GM12878 (cell line): ENCODE data around the gene DLX5. TPM values are rescaled to one million over a fixed set of nuclear protein-coding genes. Genes with fewer than 3 reads are reported as not detected.

ENCODE experiments used
- ATAC-seq: fragments of 200-7000 bp; cut with Tn5 transposase; 3 replicates; pipeline ENCODE4 v1.9.1; 2020; ENCODE audit warnings: mild to moderate bottlenecking, moderate library complexity
- BruUV-seq: library from RNA; stranded (reverse); fragments of 400-500 nt; replicated peaks from 2 replicates; lab custom pipeline; 2021; lab: Mats Ljungman, UMichigan
- CTCF ChIA-PET: fragments of 300-600 bp; sonication (Branson Sonifier 250); formaldehyde crosslinking; extraction: SDS; loops from one replicate; lab custom pipeline; 2021; ENCODE audit warnings: inconsistent platforms; lab: Yijun Ruan, JAX
- POLR2A ChIA-PET: fragments of 350-600 bp; formaldehyde crosslinking; extraction: SDS; loops from one replicate; lab custom pipeline; 2021; ENCODE audit warnings: inconsistent platforms; lab: Charles Lee
- RAD21 ChIA-PET: fragments of 300-600 bp; sonication (Branson Sonifier 250); formaldehyde crosslinking; loops from one replicate; lab custom pipeline; 2023; ENCODE audit warnings: antibody characterized with exemption; ENCODE audit not compliant: unreplicated experiment; lab: Charles Lee
- SMC1A ChIA-PET: fragments of 300-600 bp; sonication (Branson Sonifier 250); formaldehyde crosslinking; loops from one replicate; lab custom pipeline; 2023; ENCODE audit not compliant: unreplicated experiment, uncharacterized antibody; lab: Charles Lee
- DNase-seq: peaks from one replicate; pipeline ENCODE4 v3.0.0-alpha.2; 2011; ENCODE audit warnings: low read depth, low spot score
- FAIRE-seq: peaks from 3 replicates; lab custom pipeline; 2011; peaks lifted over from hg19 to GRCh38; lab: Jason Lieb, UNC
- H2AFZ ChIP-seq: 2 replicates; pipeline ENCODE4 v1.6.0; 2011; ENCODE audit warnings: low read depth, low read length, control low read depth; ENCODE audit not compliant: control insufficient read depth
- H3K27ac ChIP-seq: 2 replicates; pipeline ENCODE4 v1.5.1; 2011; ENCODE audit warnings: control low read depth; ENCODE audit not compliant: control insufficient read depth, insufficient read depth
- H3K27me3 ChIP-seq, 2 experiments: replicated peaks in 1 of 2; 2 replicates each; pipeline versions ENCODE4 v1.6.0 to v1.6.1; 2011; ENCODE audit warnings: low read length in 1 of 2; ENCODE audit not compliant: control insufficient read depth in 2 of 2, insufficient read depth in 2 of 2
- H3K36me3 ChIP-seq, 2 experiments: 2 replicates each; pipeline ENCODE4 v1.5.1; 2011; ENCODE audit warnings: low read length in 1 of 2; ENCODE audit not compliant: control insufficient read depth in 2 of 2, insufficient read depth in 2 of 2
- H3K4me1 ChIP-seq: 2 replicates; pipeline ENCODE4 v1.6.1; 2011; ENCODE audit warnings: mild to moderate bottlenecking, low read length, moderate library complexity, mixed read lengths; ENCODE audit not compliant: control insufficient read depth, insufficient read depth
- H3K4me2 ChIP-seq: 2 replicates; pipeline ENCODE4 v1.6.0; 2011; ENCODE audit warnings: control low read depth; ENCODE audit not compliant: control insufficient read depth, insufficient read depth
- H3K4me3 ChIP-seq: fragments of 200-600 bp; sonication (generic); 2 replicates; pipeline ENCODE4 v1.5.1; 2016
- H3K79me2 ChIP-seq: 2 replicates; pipeline ENCODE4 v1.6.0; 2011; ENCODE audit warnings: low read length; ENCODE audit not compliant: control insufficient read depth, insufficient read depth
- H3K9ac ChIP-seq: 2 replicates; pipeline ENCODE4 v1.8.0; 2011; ENCODE audit warnings: low read length, control low read depth, mixed read lengths; ENCODE audit not compliant: control insufficient read depth, insufficient read depth
- H3K9me3 ChIP-seq: replicated peaks from 3 replicates; pipeline ENCODE4 v1.5.1; 2011; ENCODE audit warnings: mild to moderate bottlenecking, low read length; ENCODE audit not compliant: control insufficient read depth, insufficient read depth
- H4K20me1 ChIP-seq: 2 replicates; pipeline ENCODE4 v1.6.0; 2011; ENCODE audit not compliant: control insufficient read depth, insufficient read depth
- ASH2L ChIP-seq: fragments of 300-600, 200-600 bp; sonication (generic); IDR thresholded peaks from 2 replicates; pipeline ENCODE4 v1.6.1; 2017; ENCODE audit warnings: low read depth, mild to moderate bottlenecking, borderline replicate concordance
- EZH2 ChIP-seq: IDR thresholded peaks from 2 replicates; pipeline ENCODE4 v1.6.1; 2012; ENCODE audit warnings: low read depth, mild to moderate bottlenecking, control low read depth, inconsistent platforms, low read length, borderline replicate concordance; ENCODE audit not compliant: control insufficient read depth
- KDM1A ChIP-seq: fragments of 200-600 bp; sonication (generic); IDR thresholded peaks from 2 replicates; pipeline ENCODE4 v1.6.1; 2016; ENCODE audit warnings: borderline replicate concordance
- KLF5 ChIP-seq: fragments of 450-650 bp; IDR thresholded peaks from 2 replicates; pipeline ENCODE4 v1.6.1; 2014; ENCODE audit warnings: mild to moderate bottlenecking; ENCODE audit not compliant: partially characterized antibody
- NR2C1 ChIP-seq: fragments of 450-650 bp; IDR thresholded peaks from 2 replicates; pipeline ENCODE4 v1.6.1; 2017; ENCODE audit warnings: antibody characterized with exemption, mild to moderate bottlenecking, moderate library complexity
- NR2C2 ChIP-seq: IDR thresholded peaks from 2 replicates; pipeline ENCODE4 v1.6.1; 2011; ENCODE audit warnings: borderline replicate concordance, low read depth; ENCODE audit not compliant: control insufficient read depth, insufficient read length
- RAD51 ChIP-seq: fragments of 450-650 bp; IDR thresholded peaks from 2 replicates; pipeline ENCODE4 v1.6.1; 2016; ENCODE audit warnings: moderate library complexity, mild to moderate bottlenecking, inconsistent platforms
- RCOR1 ChIP-seq: conservative IDR thresholded peaks from 2 replicates; pipeline ENCODE4 v1.6.1; 2012; ENCODE audit warnings: low read depth, low read length, improper control_type of control experiment
- SRF ChIP-seq, 2 experiments: IDR thresholded peaks; 2 replicates each; pipeline ENCODE4 v1.6.1; 2011; ENCODE audit warnings: low read depth in 2 of 2, low read length in 2 of 2, mild to moderate bottlenecking in 1 of 2, moderate library complexity in 1 of 2
- WGBS: methylation state at CpG from one replicate; pipeline ENCODE4 v1.1.6; 2016; ENCODE audit warnings: low lambda C conversion rate; ENCODE audit not compliant: insufficient replicate concordance, insufficient coverage; ENCODE audit errors: missing lambda C conversion rate; 5-methylcytosine and 5-hydroxymethylcytosine counted together
- in situ Hi-C: fragments of 300-500 bp; cut with MboI; formaldehyde crosslinking; loops from 9 replicates; pipeline ENCODE4 v1.14.3; 2018; ENCODE audit warnings: mixed read lengths
- intact Hi-C: fragments of 100-400 bp; cut with micrococcal nuclease; formaldehyde crosslinking; loops from one replicate; pipeline ENCODE4 v1.14.2; 2022; ENCODE audit not compliant: unreplicated experiment
- polyA plus RNA-seq, 11 experiments: library from polyadenylated mRNA; depleted of rRNA in 4 of 11; unstranded in 6 of 11; stranded (reverse) in 5 of 11; fragments of >200 nt; fragmentation: Nextera tagmentation in 4 of 11; fragmentation: Illumina TruSeq in 1 of 11; extraction: Ambion mirVana in 4 of 11; extraction: Trizol in 1 of 11; gene quantifications; 1 replicate in 1 of 11; 2 replicates in 10 of 11; pipeline versions ENCODE4 v1.2.1 to v1.2.3, GENCODE V29; 2011 to 2016; ENCODE audit warnings: inconsistent platforms in 2 of 11, missing spikeins in 2 of 11, low read depth in 1 of 11
- total RNA-seq, 4 experiments: library from RNA; depleted of rRNA in 3 of 4; stranded (reverse); fragments of >200 nt in 3 of 4; fragmentation: Illumina TruSeq in 1 of 4; extraction: Trizol in 1 of 4; gene quantifications; 2 replicates each; pipeline versions ENCODE4 v1.2.1 to v1.2.3, GENCODE V29; 2013 to 2021
- TF ChIP-seq, protein P1 (sequence below): IDR thresholded peaks from 2 replicates; pipeline ENCODE4 v1.6.1; 2011; ENCODE audit warnings: borderline replicate concordance, low read depth, mild to moderate bottlenecking, moderate library complexity, mixed read lengths, low read length; ENCODE audit not compliant: insufficient read depth; ENCODE audit errors: extremely low read length
- TF ChIP-seq, protein P2 (sequence below): IDR thresholded peaks from 2 replicates; pipeline ENCODE4 v1.6.1; 2012; ENCODE audit warnings: improper control_type of control experiment, low read depth, low read length; ENCODE audit not compliant: insufficient replicate concordance
- TF ChIP-seq, protein P3 (sequence below): fragments of 450-650 bp; IDR thresholded peaks from 2 replicates; pipeline ENCODE4 v1.6.1; 2017; ENCODE audit warnings: borderline replicate concordance

DLX5 gene
- total and polyA plus RNA-seq, 10 of the 15 experiments (the other 5 are each of a cell fraction or from before 2014, with no cell fraction given) = not detected

DNA sequence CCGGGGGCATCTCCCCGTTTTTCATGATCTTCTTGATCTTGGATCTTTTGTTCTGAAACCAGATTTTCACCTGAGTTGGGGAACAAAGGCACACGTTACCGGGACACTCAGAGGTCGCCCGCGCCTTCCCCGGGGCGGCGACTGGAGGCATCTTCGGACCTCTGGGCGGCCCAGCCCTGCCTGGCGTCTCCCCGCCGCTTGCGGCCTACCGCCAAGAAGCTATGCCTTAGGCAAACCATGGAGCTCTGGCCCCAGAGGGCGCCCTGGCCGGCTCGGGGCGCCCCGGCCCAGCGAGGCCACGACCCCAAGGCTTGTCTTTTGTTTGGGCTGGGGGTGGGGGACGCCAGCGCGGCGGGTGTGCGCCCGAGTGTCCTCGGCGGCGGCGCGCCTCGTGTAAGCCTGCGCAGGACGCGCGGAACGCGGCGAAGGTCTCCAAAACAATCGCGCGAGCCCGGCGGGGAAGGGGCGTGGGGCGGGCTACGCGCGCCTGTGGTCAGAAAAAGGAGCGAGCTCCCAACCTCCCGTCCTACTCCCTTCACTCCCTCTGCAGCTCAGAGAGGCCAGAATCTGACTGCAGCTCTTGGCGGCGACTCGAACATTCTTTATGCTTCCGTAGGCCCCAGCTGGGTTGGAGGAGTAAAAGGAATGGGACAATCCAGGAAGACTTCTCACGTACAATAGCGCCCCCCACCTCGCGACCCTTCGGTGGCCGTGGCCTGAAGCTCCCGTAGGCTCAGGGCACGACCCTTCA lies 3.5 kb downstream of the DLX5 start (continued):
- no peak for TF ChIP-seq EZH2
- TF ChIP-seq, protein P1, sequence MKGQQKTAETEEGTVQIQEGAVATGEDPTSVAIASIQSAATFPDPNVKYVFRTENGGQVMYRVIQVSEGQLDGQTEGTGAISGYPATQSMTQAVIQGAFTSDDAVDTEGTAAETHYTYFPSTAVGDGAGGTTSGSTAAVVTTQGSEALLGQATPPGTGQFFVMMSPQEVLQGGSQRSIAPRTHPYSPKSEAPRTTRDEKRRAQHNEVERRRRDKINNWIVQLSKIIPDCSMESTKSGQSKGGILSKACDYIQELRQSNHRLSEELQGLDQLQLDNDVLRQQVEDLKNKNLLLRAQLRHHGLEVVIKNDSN = no peak
- no peak for TF ChIP-seq RAD51
- TF ChIP-seq SRF (IDR thresholded peaks at IDR 0.05; ENCODE audit: low read depth in 2 of 2, low read length in 2 of 2) = no peak
- no peak for TF ChIP-seq NR2C1

DNA sequence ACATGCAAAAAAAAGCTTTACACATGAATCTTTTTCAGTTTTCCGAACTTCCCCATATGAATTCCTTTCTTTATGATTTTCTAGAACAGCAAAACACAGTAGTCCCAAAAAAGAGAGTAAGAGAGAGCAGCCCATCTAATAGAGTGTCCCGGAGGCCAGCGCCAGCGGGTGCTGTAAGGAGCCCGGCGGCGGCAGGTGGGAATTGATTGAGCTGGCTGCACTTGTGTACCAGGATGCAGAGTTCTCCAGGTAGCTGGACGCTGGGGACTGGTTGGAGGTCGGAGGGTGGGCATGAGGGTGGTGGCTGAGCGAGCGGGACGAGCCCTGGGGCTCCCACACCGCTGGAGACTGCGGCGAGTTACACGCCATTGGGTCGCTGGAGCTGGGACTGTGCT lies 4.0 kb downstream of the DLX5 start:
- peaks cover 28 to 32% of the 10 kb centered on the region in 2 experiments for H3K27me3 ChIP-seq
- 41% methylated on average over 17 of the region's 17 CpGs for WGBS
- in situ Hi-C loops = loop anchor here (10.0 kb wide), 1 partner anchor 606 kb away; no protein-coding TSS in a partner anchor
- no peak overlapping the region for H3K4me2 ChIP-seq
- intact Hi-C loops = no loop called here
- H4K20me1 ChIP-seq = no peaks in the 10 kb centered on the region
- no peak overlapping the region for H3K4me3 ChIP-seq
- ATAC-seq (no peak), DNase-seq (no peak), FAIRE-seq (no peak)
- H3K36me3 ChIP-seq = no peaks in the 10 kb centered on the region
- H3K9ac ChIP-seq = no peak overlapping the region
- ChIA-PET SMC1A (interaction anchor here (0.8 kb wide), 1 partner anchor 89 kb away, joined by 3 read pairs; no protein-coding TSS in a partner anchor), POLR2A (no interaction called here), RAD21 (no interaction called here), CTCF (interaction anchor here (1.2 kb wide), 1 partner anchor 10 kb away, joined by 3 read pairs; no protein-coding TSS in a partner anchor)
- no peaks in the 10 kb centered on the region; the same call in 2 of the 3 replicates for H3K9me3 ChIP-seq
- no peaks in the 10 kb centered on the region for H3K4me1 ChIP-seq
- no peak overlapping the region for H2AFZ ChIP-seq
- H3K27ac ChIP-seq = no peak overlapping the region
- H3K79me2 ChIP-seq = no peaks in the 10 kb centered on the region
- BruUV-seq = no TSS peak
- TF ChIP-seq, protein P2, sequence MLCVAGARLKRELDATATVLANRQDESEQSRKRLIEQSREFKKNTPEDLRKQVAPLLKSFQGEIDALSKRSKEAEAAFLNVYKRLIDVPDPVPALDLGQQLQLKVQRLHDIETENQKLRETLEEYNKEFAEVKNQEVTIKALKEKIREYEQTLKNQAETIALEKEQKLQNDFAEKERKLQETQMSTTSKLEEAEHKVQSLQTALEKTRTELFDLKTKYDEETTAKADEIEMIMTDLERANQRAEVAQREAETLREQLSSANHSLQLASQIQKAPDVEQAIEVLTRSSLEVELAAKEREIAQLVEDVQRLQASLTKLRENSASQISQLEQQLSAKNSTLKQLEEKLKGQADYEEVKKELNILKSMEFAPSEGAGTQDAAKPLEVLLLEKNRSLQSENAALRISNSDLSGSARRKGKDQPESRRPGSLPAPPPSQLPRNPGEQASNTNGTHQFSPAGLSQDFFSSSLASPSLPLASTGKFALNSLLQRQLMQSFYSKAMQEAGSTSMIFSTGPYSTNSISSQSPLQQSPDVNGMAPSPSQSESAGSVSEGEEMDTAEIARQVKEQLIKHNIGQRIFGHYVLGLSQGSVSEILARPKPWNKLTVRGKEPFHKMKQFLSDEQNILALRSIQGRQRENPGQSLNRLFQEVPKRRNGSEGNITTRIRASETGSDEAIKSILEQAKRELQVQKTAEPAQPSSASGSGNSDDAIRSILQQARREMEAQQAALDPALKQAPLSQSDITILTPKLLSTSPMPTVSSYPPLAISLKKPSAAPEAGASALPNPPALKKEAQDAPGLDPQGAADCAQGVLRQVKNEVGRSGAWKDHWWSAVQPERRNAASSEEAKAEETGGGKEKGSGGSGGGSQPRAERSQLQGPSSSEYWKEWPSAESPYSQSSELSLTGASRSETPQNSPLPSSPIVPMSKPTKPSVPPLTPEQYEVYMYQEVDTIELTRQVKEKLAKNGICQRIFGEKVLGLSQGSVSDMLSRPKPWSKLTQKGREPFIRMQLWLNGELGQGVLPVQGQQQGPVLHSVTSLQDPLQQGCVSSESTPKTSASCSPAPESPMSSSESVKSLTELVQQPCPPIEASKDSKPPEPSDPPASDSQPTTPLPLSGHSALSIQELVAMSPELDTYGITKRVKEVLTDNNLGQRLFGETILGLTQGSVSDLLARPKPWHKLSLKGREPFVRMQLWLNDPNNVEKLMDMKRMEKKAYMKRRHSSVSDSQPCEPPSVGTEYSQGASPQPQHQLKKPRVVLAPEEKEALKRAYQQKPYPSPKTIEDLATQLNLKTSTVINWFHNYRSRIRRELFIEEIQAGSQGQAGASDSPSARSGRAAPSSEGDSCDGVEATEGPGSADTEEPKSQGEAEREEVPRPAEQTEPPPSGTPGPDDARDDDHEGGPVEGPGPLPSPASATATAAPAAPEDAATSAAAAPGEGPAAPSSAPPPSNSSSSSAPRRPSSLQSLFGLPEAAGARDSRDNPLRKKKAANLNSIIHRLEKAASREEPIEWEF = no peak
- TF ChIP-seq KLF5 = no peak
- TF ChIP-seq, protein P3, sequence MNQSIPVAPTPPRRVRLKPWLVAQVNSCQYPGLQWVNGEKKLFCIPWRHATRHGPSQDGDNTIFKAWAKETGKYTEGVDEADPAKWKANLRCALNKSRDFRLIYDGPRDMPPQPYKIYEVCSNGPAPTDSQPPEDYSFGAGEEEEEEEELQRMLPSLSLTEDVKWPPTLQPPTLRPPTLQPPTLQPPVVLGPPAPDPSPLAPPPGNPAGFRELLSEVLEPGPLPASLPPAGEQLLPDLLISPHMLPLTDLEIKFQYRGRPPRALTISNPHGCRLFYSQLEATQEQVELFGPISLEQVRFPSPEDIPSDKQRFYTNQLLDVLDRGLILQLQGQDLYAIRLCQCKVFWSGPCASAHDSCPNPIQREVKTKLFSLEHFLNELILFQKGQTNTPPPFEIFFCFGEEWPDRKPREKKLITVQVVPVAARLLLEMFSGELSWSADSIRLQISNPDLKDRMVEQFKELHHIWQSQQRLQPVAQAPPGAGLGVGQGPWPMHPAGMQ = no peak
- TF ChIP-seq KDM1A = no peak
- TF ChIP-seq ASH2L = no peak
- TF ChIP-seq RCOR1 = no peak
- TF ChIP-seq NR2C2 = no peak
